UCSD-AML1 (cell line): Measurements from ENCODE around the gene CIPC.

Source experiments
- DNase-seq: peaks from one replicate; lab custom pipeline; 2025; ENCODE audit not compliant: unreplicated experiment; lab: John Stamatoyannopoulos, UW

The CIPC gene

DNA sequence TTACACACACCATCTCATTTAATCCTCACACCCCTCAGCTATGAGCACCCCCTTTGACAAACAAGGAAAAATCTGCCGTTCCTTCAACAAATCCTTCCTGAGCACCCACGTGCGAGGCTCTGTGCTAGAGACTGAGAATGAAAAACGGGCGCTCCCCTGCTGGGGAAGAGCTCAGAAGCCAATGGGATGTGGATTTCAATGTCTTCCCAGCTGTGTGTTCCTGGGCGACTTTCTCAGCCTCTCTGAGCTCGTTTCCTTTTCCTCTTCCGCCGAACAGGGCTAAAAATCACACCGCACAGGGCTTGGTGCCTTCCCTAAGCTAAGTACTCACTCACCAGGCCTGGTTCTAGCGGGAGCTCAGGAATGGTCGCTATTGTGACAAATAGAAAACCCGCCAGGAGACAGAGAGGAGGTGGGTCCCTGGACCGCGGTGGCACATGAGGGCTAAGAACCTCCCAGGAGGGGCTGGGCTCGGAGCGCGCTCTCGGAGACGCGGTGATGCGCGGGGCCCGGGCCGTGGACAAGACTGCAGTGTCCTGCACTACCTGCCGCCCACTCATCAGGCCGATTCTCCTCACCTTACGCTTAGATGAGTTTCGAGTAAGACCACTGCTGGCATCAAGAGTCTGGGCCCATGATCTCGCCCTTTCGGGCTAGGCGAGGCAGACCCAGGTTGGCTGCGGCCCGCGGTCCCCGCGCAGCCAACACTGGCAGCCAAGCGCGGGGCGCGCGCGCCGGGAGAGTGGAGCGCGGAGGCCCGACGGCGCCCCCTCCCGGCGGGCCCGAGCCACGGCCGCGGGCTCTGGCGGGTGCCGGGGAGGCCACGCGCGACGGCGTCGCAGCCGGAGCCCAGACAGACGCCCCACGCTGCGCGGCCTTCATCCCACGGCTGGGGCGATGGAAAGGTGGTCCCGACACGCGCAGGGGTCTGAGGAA lies 26.6 kb downstream of the CIPC start:
- peak; percentile 58 for DNase-seq

DNA sequence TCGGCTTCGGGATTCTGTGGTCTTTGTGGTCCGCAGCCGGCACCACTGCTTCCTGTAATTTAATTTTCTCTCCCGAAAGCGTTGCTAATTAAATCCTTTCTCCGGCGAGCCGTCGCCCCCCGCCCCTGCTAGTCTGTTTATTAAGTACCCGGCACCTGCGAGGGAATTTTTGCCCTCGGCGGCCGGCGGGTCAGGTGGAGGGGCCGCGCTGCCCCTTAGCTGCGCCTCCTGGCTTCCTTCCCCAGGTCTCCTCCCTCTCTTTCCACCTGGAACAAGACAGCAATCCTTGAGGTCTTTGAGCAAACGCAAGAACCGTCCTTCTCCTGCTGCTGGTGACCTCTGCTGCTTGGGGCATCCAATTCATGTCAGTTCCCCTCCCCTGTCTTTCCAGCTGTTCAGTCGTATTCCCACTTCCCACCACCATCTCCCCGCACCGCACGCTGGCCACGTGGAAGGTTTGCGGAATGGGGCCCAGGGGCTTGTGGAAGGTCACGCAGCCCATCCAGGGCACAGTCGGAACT lies 27.3 kb downstream of the CIPC start:
- no peak for DNase-seq

DNA sequence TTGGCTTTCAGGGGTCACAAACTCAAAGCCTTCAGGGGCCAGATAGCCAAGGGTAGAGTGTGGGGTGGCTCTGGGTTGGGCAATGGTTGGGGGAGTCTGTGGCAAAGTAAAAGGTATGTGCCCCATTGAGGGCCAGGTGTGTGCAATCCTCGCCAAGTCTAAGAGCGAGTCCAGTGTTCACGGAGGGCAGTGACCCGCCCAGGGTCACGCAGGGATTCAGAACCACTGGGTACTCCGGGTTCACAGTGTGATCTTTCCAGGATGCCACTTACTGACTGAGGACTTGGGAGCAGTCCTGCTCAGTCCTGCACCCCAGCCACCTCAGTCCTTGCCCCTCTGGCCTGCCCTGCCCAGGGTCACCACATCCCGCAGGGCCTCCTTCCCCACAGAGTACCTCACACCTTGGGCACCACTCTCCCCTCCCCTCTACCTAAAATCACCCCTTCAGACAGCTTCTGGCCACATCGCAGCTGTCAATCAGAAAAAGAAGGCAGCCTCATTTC lies 27.8 kb downstream of the CIPC start:
- DNase-seq: no peak

DNA sequence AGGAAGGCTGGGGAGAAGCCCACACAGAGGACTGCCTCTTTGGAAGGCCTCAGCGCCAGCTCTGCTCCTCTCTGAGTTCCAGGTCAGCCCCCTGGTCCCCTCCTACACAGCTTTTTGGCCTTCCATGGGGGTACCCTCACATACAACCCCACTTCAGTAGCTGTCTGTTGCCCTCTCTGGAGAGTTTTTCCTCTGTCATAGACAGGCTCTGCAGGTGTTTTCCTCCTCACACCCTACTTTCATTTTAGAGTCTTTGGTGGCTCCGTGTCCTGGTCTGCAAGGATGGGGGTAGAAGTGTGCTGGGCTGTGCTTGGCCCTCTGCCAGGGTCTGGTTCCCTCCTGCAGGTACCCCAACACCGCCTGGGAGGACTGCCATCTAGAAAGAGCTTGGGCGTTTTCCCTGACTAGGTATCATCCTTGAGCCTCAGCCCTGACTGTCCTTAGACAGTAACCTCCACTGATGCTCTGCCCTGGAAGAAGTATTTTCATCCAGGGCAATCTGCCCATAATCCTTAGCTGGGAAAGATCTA lies 28.5 kb downstream of the CIPC start:
- no peak for DNase-seq

DNA sequence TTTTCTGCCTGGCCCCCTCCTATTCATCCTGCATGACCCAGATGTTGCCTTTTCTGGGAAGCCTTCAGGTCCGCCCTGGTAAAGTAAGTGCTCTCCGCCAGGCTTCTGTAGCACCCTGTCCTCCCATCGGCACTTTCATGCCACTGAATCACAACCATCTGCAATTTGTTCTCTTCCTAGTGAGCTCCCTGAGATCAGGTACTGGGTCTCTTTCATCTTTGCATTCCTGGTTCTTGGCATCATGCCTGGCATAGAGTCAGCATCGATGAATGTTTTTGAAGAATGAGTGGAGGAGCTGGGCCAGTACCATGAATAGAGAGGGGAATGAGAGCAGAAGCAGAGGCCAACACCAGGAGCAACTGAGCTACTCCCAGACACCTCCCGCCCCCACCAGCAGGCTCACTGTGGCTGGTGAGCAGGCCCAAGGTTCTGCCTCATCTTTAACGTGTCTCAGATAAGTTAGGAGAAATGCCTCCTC lies 30.4 kb downstream of the CIPC start:
- DNase-seq: no peak

- DNase-seq: no peak
These were observed 32.3 kb downstream of the CIPC start for GRCh38 chr14:77130386-77130785.

GRCh38 chr14:77131206-77131605 lies 33.1 kb downstream of the CIPC start:
- no peak for DNase-seq

- DNase-seq: no peak
These were observed 33.9 kb downstream of the CIPC start for GRCh38 chr14:77131871-77132486.

- peak; percentile 51 for DNase-seq
These were observed 35.8 kb downstream of the CIPC start for GRCh38 chr14:77133720-77134338.

DNA sequence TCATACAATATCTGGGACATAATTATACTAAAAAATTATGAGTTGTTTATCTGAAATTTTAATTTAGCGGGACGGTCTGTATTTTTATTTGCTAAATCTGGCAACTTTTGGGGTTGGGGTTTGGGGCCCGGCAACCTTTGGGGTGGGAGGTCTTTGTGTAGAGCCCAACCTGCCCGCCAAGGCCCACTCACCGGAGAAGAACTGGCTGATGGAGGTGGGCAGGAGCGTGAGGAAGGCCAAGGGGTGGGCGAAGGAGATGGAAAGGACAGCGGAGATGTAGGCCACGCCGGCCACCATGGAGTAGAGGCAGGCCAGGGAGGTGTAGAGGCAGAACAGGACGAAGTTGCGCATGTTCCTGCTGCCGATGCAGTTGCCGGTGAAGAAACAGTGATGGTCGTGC lies 41.0 kb downstream of the CIPC start:
- no peak for DNase-seq

GRCh38 chr14:77139540-77140358 lies 41.7 kb downstream of the CIPC start:
- peak; percentile 50 for DNase-seq

DNA sequence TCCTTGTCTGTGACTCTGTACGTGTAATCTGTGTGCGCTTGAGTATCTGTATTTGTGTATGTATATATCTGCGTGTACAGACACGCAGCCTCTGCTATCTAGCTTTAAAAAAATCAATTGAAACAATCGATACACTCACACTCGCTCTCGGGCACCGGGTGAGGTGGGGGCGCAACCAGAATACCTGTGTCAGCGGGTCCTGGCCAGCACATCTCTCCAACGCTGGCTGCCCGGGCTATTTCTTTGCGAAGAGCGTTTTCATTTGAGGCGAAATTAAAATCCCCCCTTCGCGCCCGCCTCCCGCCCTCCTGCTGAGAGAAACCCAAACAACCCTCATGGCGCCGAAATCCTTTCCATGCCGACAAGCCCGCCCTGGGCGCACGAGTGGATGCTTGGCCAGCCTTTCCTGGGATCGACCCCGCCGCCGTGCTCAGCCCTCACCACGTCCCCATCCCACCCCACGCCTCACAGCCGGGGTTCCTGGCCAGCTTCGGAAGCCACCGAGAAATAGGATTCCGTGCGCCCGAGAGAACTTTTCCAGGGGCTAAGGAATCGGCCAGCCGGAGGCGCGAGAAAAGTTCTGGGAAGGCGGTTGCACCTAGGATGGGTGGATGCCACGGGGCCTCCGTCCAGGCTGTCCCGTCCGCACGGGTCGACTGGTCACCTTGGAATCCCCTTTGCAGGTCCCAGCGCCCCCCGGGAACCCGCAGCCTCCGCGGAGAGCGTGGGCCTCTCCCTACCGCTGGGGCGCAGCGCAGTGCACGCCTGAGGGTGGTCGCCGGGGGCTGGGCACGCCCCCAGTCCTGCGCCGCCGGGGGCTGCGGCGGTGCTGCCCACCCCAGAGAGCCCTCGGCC lies 42.5 kb downstream of the CIPC start:
- DNase-seq: no peak

- peak; percentile 45 for DNase-seq
These were observed 43.4 kb downstream of the CIPC start, which contains the start of gene ZDHHC22 for GRCh38 chr14:77141214-77142004. ZDHHC22 (minus strand) TSS chr14:77141791; CDS start chr14:77139738, 2,053 bp downstream.

GRCh38 chr14:77142005-77142800 lies 44.1 kb downstream of the CIPC start:
- DNase-seq: no peak

DNA sequence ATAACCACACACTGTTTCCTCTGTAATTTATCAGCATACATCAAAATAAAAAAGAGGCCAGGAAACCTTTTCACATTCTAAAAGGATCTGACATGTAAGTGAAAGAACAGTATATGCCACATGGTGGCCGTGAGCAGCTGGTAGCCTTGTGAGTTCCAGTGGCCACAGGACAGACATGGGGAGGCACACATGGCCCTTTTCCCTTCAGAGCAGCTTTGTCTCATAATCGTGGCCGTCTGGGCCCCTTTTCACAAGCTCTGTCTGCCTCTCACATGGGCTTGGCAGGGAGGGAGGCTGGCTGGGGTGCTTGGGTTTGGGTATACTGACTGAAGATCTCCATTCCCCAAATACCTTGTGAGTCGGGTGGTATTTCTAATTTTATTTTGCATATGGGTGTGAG lies 45.0 kb downstream of the CIPC start:
- DNase-seq: no peak

- no peak for DNase-seq
These were observed 46.5 kb downstream of the CIPC start for GRCh38 chr14:77144412-77145115.
